ENCODE measurements around the gene SNRNP70. TPM values are rescaled to one million over a fixed set of nuclear protein-coding genes. Genes with fewer than 3 reads are reported as not detected.

The SNRNP70 gene
- polyA plus RNA-seq, 3 donors: 27.4 to 360 (median 40.4) TPM

GRCh38 chr19:49080392-49080791 is 4.9 kb upstream of the SNRNP70 start:
- peaks cover 3% of the 10 kb centered on the region for H3K4me1 Mint-ChIP-seq

GRCh38 chr19:49081273-49081672 is 4.0 kb upstream of the SNRNP70 start:
- no CpG with 5 or more reads among the region's 1 CpG for WGBS (ENCODE audit: insufficient coverage)
- DNase-seq: no peak
- Mint-ChIP-seq H3K27ac (no peak overlapping the region), H3K4me1 (peaks cover 8% of the 10 kb centered on the region), H3K27me3 (ENCODE audit: low read depth in 3 of 3) (peaks cover 2 to 12% (median 3%) of the 10 kb centered on the region in 3 donors), H3K36me3 (no peaks in the 10 kb centered on the region), H3K9me3 (no peaks in the 10 kb centered on the region), H3K4me3 (no peak overlapping the region)
- TF ChIP-seq, protein P1, sequence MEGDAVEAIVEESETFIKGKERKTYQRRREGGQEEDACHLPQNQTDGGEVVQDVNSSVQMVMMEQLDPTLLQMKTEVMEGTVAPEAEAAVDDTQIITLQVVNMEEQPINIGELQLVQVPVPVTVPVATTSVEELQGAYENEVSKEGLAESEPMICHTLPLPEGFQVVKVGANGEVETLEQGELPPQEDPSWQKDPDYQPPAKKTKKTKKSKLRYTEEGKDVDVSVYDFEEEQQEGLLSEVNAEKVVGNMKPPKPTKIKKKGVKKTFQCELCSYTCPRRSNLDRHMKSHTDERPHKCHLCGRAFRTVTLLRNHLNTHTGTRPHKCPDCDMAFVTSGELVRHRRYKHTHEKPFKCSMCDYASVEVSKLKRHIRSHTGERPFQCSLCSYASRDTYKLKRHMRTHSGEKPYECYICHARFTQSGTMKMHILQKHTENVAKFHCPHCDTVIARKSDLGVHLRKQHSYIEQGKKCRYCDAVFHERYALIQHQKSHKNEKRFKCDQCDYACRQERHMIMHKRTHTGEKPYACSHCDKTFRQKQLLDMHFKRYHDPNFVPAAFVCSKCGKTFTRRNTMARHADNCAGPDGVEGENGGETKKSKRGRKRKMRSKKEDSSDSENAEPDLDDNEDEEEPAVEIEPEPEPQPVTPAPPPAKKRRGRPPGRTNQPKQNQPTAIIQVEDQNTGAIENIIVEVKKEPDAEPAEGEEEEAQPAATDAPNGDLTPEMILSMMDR (IDR thresholded peaks at IDR 0.05): no peak
- Histone ChIP-seq H2AFZ (ENCODE audit: insufficient read depth, low read depth, low read length, poor library complexity, severe bottlenecking) (no peak overlapping the region), H3K9me3 (replicated peaks in 1 of 2; ENCODE audit: control insufficient read depth in 1 of 2, insufficient read depth in 1 of 2, low read length in 2 of 2) (no peaks in the 10 kb centered on the region), H3K36me3 (replicated peaks in 1 of 2; ENCODE audit: control insufficient read depth in 1 of 2, insufficient read depth in 2 of 2, low read length in 2 of 2) (no peaks in the 10 kb centered on the region), H4K20me1 (ENCODE audit: insufficient read depth, low read length) (peaks cover 10% of the 10 kb centered on the region), H3K4me1 (ENCODE audit: control insufficient read depth in 1 of 2, insufficient read depth in 2 of 2, low read length in 2 of 2) (peaks cover 11% of the 10 kb centered on the region in 2 donors), H3K4me3 (replicated peaks in 1 of 3; ENCODE audit: low read depth in 2 of 3, low read length in 3 of 3) (no peak overlapping the region), H3K79me2 (ENCODE audit: insufficient read depth, low read length) (peaks cover 10% of the 10 kb centered on the region), H3K27me3 (ENCODE audit: control insufficient read depth in 2 of 2, insufficient read depth in 2 of 2, low read length in 2 of 2) (no peaks in the 10 kb centered on the region), H3K27ac (ENCODE audit: low read depth in 1 of 2, low read length in 2 of 2) (no peak overlapping the region), H3K4me2 (replicated peaks; ENCODE audit: extremely low read depth, low read length, poor library complexity, severe bottlenecking) (no peak overlapping the region), H3K9ac (ENCODE audit: insufficient read depth, low read length, poor library complexity, severe bottlenecking) (no peak overlapping the region)
- intact Hi-C loops (cut with micrococcal nuclease): loop anchor here in 1 of 2 donors (10.0 kb wide), 1 partner anchor 374 kb away; the partner anchor contains the start of genes ALDH16A1 and PIH1D1

More at GRCh38 chr19:49080392-49080791, 4.9 kb upstream of the SNRNP70 start:
- Histone ChIP-seq H3K79me2 (ENCODE audit: insufficient read depth, low read length) (peaks cover 1% of the 10 kb centered on the region), H3K27me3 (ENCODE audit: control insufficient read depth in 2 of 2, insufficient read depth in 2 of 2, low read length in 2 of 2) (no peaks in the 10 kb centered on the region), H3K27ac (ENCODE audit: low read depth in 1 of 2, low read length in 2 of 2) (no peak overlapping the region), H3K4me1 (ENCODE audit: control insufficient read depth in 1 of 2, insufficient read depth in 2 of 2, low read length in 2 of 2) (peaks cover 5 to 6% of the 10 kb centered on the region in 2 donors), H2AFZ (ENCODE audit: insufficient read depth, low read depth, low read length, poor library complexity, severe bottlenecking) (no peak overlapping the region), H4K20me1 (ENCODE audit: insufficient read depth, low read length) (peaks cover under 1% of the 10 kb centered on the region), H3K36me3 (replicated peaks in 1 of 2; ENCODE audit: control insufficient read depth in 1 of 2, insufficient read depth in 2 of 2, low read length in 2 of 2) (no peaks in the 10 kb centered on the region), H3K9ac (ENCODE audit: insufficient read depth, low read length, poor library complexity, severe bottlenecking) (no peak overlapping the region), H3K4me2 (replicated peaks; ENCODE audit: extremely low read depth, low read length, poor library complexity, severe bottlenecking) (no peak overlapping the region), H3K9me3 (replicated peaks in 1 of 2; ENCODE audit: control insufficient read depth in 1 of 2, insufficient read depth in 1 of 2, low read length in 2 of 2) (no peaks in the 10 kb centered on the region), H3K4me3 (replicated peaks in 1 of 3; ENCODE audit: low read depth in 2 of 3, low read length in 3 of 3) (no peak overlapping the region)
- Mint-ChIP-seq H3K4me3 (no peak overlapping the region), H3K27me3 (ENCODE audit: low read depth in 3 of 3) (peaks cover 4 to 13% (median 10%) of the 10 kb centered on the region in 3 donors), H3K36me3 (no peaks in the 10 kb centered on the region), H3K9me3 (no peaks in the 10 kb centered on the region), H3K27ac (no peak overlapping the region)
- DNase-seq: no peak
- no CpG with 5 or more reads among the region's 4 CpGs for WGBS (ENCODE audit: insufficient coverage)
- intact Hi-C loops (cut with micrococcal nuclease): loop anchor here in 1 of 2 donors (10.0 kb wide), 1 partner anchor 374 kb away; the partner anchor contains the start of genes ALDH16A1 and PIH1D1
- TF ChIP-seq, protein P1 (IDR thresholded peaks at IDR 0.05): no peak

Data from CD14-positive monocyte (primary cell).